ENCODE results near the gene POMP.
"Not testable (repeated sequence)": the region's sequence is repeated elsewhere in the genome, so short reads cannot be mapped to it uniquely, and the experiment has no call there.

Gene POMP

DNA sequence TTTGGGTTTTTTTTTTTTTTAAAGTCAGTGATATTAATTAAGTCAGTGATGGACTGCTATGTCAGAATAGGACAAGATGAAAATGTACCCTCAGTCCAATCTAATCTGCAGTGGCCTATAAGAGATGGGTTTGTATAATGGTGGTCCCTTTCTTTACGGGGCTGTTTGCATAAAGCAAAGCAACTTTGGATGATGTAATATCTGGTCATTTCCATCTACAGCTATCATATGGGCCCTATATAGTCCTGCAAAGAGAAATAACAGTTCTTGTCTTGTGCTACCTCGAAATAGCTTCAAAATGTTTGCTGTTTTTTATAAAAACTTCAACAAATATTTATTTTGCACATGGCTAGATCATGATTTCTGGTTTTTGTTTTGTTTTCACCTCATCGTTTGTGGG is 20.2 kb upstream of the POMP start:
- no peak for DNase-seq

GRCh38 chr13:28640861-28641599 is 17.9 kb upstream of the POMP start:
- no peak for DNase-seq

DNA sequence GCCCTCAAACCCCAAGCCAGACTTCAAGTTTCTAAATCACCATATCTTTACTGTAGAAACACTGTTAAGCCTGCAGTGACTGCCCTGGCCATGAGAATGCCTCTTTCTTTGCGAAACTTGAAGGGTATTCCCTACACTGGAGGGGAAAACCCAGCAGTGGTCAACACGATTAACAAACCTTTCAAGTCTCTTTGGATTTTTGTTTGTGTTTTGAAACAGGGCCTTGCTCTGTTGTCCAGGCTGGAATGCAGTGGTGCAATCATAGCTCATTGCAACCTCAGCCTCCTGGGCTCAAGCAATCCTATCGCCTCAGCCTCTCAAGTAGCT is 17.4 kb upstream of the POMP start:
- no peak for DNase-seq

GRCh38 chr13:28650284-28650683 is 8.6 kb upstream of the POMP start:
- no peak for DNase-seq

GRCh38 chr13:28651810-28652401 is 7.0 kb upstream of the POMP start:
- DNase-seq, result no peak

DNA sequence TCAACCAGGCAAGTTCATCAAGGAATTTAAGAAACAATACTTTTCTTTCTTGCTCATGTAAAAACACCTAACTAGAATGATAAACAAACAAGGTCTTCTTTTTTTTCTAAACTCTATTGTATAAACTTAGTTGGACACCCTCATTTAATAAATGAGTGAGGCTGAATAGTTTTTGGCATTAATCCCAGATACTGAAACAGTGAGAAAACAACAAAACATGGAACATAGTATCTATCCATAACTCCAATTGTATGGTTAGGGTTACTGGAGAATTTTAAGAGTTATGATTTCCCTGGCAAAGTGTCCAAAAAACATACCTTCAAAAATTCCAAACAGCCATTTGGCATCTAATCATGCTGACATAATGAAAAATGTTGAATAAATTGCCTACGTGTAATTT is 5.8 kb upstream of the POMP start:
- DNase-seq, result no peak

DNA sequence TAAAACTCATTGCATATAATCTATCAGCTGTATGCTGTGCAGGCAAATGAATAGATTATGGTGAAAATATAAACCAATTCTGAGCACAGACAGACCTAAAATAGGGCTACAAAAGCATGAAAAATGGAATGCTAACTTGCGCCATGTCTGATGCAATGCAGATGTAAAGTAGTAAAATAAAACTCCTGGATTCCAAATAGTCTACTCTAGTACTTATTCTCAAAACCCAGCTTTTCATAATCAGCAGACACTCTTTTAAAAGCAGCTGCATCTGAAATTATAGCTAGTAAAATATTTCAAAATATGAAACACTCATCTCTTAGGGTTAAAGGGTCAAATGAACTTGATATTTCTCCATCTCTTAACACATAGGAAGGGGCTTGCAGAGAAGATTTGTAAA is 4.7 kb upstream of the POMP start:
- DNase-seq, result no peak

GRCh38 chr13:28655561-28655960 is 3.4 kb upstream of the POMP start:
- no peak for DNase-seq

DNA sequence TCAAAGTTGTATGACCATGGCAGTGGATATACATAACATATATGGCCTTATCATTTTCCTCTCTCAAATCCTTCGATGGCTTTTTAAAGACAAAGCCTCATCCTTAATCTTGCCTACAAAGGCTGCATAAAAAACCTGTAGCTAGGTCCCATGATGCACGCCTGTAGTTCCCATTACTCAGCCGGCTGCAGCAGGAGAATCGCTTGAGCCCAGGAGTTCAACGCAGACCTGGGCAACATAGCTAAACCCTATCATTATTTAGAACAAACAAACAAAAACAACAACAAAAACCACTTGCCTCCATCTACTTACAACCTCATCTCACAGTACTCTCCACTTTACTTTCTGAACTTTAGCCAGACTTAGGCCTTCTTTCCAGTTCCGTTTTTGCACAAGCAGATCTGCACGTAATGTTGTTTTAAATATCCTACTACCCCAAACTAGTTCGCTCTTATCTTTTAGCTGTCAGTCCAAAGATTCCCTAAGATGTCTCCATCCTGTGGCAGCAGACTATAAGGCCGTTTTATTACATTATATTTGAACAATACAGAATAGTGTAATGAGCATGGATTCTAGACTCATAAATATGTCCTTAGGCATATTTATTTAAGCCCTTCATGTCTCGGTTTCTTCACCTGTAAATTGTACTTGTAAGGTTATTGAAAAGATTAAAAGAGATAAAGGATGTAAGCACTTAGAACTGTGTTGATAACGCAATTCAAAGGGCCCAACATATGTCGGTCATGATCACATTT is 969 bp upstream of the POMP start:
- no peak for DNase-seq

GRCh38 chr13:28658539-28658795 is 463 bp upstream of the POMP start:
- no peak for DNase-seq

- DNase-seq, result no peak
These were observed 666 bp downstream of the POMP start for GRCh38 chr13:28659621-28659970.

DNA sequence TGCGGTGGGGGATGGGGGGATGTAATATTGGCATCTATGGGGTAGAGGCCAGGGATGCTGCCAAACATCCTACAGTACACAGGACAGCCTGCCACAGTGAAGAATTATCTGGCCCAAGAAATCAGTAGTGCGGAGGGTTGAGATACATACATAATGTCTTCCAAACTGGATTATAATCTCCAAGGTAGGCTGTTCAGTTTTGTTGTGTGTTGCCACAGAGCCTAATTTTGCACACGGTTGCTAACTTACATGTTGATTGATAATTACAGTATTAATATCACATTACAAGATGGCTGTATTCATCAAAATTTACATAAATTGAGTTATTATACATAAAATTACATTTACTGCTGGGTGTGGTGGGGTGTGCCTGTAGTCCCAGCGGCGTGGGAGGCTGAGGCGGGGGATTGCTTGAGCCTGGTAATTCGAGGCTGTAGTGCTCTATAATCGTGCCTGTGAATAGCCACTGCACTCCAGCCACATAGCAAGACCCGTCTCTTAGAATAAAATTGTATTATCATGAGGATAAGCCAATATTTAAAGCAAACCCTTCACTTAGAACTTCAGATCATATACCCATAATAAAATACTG is 8.1 kb downstream of the POMP start:
- no peak for DNase-seq

DNA sequence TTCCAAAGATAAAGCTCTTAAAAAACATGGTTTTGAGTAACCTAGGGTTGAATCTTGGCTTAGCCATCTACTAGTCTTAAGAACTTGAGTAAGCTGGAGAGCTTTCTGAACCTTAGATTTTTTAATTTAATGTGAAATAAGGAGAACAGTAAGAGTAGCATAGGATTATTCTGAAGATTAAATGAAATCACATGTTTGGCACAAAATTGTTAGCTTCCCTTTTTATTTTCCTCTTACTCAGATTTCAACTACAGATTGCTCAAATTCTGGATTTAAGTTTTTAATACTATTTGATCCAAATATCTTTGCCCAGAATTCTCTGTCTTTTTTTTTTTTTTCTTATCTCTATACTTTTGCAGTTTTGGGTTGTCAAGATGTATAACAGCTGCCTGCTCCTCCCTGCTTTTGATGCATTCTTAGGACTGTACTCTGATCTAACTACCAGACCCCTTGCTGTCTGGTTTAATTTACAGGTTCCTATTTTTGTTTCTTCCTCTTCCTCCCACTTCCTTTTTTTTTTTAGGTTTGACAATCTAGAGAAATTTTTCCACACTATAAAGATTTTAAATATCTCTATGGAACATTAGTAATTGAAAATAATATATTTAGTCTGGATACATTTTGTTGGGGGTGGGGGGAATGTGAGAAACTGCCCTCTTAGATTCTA is 12.3 kb downstream of the POMP start:
- no peak for DNase-seq

DNA sequence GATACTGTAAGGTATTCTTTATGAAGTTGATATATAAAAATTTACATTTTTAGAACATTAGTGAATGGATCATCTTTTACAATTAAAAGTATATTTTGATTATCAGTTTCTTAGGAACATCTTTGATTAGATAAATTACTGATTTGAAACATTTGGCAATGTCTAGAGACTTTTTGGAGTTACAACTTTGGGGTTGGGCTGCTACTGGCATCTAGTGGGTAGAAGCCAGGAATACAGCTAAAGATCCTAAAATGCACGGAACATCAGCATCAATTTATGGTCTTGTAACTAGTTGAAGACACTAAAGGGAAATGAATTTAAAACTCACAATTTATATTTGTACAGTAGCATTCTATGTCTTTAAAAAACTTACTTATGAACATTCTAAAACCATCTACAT is 19.9 kb downstream of the POMP start:
- no peak for DNase-seq

DNA sequence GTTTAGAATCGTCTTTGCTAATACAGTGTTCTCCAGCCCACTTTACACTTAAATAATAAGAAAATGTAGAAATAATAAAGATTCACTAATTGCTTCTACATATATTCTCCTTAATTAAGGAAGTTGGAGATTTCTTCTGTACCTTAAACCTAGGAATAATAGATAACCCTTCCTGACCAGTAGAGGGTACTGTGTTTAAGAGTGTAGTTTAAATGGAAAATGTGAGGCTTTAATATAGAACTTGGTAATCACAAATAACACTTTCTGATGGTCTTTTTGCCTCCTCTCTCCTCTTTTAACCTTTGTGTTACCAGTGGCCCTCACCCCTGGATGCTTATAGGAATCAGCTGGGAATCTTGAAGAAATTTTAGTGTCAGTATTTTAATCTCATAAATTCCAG is 20.7 kb downstream of the POMP start:
- DNase-seq, result no peak

GRCh38 chr13:28680541-28680940 is 21.6 kb downstream of the POMP start:
- DNase-seq, result no peak

DNA sequence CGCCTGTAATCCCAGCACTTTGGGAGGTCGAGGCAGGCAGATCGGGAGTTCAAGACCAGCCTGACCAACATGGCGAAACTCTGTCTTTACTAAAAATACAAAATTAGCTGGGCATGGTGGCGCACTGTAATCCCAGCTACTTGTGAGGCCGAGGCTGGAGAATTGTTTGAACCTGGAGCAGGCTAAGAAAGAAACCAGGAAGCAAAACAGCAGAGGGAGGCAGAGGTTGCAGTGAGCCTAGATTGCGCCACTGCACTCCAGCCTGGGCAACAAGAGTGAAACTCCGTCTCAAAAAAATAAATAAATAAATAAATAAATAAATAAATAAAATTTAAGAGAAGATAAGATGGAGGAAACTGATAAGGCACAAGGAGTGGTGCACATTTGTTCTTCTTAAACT is 24.2 kb downstream of the POMP start:
- not testable (repeated sequence) for DNase-seq

DNA sequence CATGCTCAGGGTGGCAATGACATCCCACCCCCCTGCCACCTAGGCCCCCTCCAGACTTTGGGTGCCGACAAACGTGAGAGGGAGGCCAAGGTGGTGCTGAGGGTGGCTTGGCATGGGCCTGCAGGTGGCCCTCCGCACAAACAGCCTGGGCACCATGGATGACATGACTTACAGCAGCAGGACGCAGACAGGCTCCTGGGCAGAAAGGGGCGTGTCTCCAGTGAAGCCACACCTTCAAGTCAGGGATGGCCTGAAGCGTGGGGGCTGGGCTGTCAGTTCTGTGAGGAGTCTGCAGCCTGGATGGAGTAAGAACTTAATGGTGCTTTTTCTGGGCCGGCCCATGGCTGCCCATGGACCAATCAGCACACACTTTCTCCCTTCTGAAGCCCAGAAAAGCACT is 25.3 kb downstream of the POMP start:
- DNase-seq, result no peak

DNA sequence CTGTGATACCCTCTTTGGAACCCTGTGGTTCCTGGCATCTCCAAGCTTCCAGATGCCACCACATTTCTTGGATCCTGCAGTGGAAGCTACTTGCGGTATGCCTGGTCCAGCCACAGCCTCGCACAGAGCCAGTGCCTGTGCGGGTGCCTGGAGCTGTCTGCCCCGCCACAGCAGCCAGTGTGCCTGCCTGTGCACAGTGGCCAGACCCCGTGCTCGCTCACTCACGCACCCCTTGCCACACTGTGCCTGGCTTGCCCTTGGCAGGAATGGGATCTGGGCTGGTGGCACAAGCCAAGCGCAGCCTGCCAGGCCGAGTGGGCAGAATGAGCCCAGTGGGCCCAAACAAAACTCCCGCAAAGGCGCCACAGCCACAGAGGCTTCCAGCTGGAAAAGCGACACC is 26.2 kb downstream of the POMP start:
- DNase-seq, result no peak

DNA sequence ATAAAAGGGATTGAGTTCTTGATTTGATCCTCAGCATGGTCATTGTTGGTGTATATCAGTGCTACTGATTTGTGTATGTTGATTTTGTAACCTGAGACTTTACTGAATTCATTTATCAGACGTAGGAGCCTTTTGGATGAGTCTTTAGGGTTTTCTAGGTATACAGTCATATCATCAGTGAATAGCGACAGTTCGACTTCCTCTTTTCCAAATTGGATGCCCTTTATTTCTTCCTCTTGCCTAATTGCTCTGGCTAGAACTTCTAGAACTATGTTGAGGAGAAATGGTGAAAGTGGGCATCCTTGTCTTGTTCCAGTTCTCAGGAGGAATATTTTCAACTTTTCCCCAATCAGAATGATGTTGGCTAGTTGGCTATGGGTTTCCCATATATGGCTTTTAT is 27.0 kb downstream of the POMP start:
- DNase-seq, result no peak

GRCh38 chr13:28693605-28694491 is 34.9 kb downstream of the POMP start:
- not testable (repeated sequence) for DNase-seq

- no peak for DNase-seq
These were observed 38.5 kb downstream of the POMP start for GRCh38 chr13:28697441-28697840.

DNA sequence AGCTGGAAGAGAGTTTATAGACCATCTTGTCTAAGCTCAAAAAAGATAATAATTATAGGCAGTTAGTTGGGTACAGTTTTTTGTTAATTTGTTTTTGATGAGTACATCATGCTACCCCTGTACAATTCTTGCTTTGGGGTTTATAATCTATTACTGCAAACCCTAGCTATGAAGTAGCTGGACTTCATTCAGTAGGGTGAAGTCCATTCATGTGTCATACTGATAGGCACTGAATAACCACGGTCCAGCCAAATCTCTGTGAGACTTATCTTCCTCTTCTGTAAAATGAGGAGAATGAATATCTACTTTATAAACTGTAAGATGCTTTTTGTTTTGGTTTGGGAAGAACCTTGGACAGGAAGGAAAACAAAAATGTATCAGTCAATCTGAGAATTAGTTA is 40.3 kb downstream of the POMP start:
- DNase-seq, result no peak

Data from activated CD8-positive, alpha-beta memory T cell treated with anti-CD3 and anti-CD28 coated beads for 24 hours (primary cell).